PFSK-1 (cell line): ENCODE measurements around the gene SORD.

Source experiments
- FOXP2 ChIP-seq: optimal IDR thresholded peaks from 2 replicates; pipeline ENCODE3; 2011; ENCODE audit warnings: borderline replicate concordance, control low read depth, inconsistent platforms; ENCODE audit not compliant: insufficient read depth; ENCODE audit errors: extremely low read length, extremely low read depth
- POLR2AphosphoS5 ChIP-seq: IDR thresholded peaks from 2 replicates; pipeline ENCODE4 v1.6.1; 2012; ENCODE audit warnings: low read depth, mild to moderate bottlenecking, control low read depth, low read length, moderate library complexity
- SIN3A ChIP-seq: IDR thresholded peaks from 2 replicates; pipeline ENCODE4 v1.6.1; 2012; ENCODE audit warnings: mild to moderate bottlenecking, low read length, moderate library complexity, borderline replicate concordance; ENCODE audit not compliant: insufficient read depth
- TAF1 ChIP-seq: IDR thresholded peaks from 2 replicates; pipeline ENCODE4 v1.6.1; 2012; ENCODE audit warnings: low read length, control low read depth, borderline replicate concordance; ENCODE audit not compliant: insufficient read depth
- TF ChIP-seq, protein P1 (sequence below), 2 experiments: IDR thresholded peaks; 2 replicates each; pipeline versions ENCODE4 v1.6.1 to v1.8.0; 2011 to 2012; ENCODE audit warnings: low read depth in 2 of 2, low read length in 2 of 2, control low read depth in 1 of 2, inconsistent platforms in 1 of 2, mild to moderate bottlenecking in 1 of 2, moderate library complexity in 1 of 2; ENCODE audit not compliant: insufficient read depth in 1 of 2

DNA sequence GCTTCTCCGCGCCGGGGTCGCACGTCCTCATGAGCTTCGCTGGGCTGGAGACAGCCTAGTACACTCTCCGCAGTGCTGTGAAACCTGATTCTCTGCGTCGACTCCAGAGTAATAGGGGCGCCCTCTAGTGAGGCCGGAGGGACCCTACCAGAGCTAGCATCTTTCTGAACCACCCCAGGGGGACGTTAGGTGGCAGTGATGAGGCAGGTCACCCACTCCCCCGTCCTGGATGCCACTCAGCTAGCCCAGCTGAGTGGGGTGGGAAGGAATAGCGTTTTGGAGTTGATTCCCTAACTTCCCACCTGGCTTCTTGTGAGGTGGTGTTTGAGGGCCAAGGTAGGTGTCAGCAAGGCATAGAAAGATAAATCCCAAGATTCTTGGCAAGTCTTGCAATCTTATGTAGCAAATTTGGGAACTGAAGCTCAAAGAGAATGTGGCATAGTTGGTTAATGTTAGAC is 95.2 kb downstream of the SORD start:
- no peak for TF ChIP-seq POLR2AphosphoS5
- no peak for TF ChIP-seq SIN3A
- TF ChIP-seq TAF1, result no peak
- TF ChIP-seq FOXP2, result peak; percentile 28
- TF ChIP-seq, protein P1, sequence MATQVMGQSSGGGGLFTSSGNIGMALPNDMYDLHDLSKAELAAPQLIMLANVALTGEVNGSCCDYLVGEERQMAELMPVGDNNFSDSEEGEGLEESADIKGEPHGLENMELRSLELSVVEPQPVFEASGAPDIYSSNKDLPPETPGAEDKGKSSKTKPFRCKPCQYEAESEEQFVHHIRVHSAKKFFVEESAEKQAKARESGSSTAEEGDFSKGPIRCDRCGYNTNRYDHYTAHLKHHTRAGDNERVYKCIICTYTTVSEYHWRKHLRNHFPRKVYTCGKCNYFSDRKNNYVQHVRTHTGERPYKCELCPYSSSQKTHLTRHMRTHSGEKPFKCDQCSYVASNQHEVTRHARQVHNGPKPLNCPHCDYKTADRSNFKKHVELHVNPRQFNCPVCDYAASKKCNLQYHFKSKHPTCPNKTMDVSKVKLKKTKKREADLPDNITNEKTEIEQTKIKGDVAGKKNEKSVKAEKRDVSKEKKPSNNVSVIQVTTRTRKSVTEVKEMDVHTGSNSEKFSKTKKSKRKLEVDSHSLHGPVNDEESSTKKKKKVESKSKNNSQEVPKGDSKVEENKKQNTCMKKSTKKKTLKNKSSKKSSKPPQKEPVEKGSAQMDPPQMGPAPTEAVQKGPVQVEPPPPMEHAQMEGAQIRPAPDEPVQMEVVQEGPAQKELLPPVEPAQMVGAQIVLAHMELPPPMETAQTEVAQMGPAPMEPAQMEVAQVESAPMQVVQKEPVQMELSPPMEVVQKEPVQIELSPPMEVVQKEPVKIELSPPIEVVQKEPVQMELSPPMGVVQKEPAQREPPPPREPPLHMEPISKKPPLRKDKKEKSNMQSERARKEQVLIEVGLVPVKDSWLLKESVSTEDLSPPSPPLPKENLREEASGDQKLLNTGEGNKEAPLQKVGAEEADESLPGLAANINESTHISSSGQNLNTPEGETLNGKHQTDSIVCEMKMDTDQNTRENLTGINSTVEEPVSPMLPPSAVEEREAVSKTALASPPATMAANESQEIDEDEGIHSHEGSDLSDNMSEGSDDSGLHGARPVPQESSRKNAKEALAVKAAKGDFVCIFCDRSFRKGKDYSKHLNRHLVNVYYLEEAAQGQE (IDR thresholded peaks at IDR 0.05; ENCODE audit: insufficient read depth in 1 of 2, low read depth in 2 of 2, low read length in 2 of 2), result no peak
